SK-N-SH treated with all-trans-retinoic acid at 6 μM for 48 hours (cell line): Measurements from ENCODE around the gene PLGRKT.
"Not testable (repeated sequence)": the region's sequence is repeated elsewhere in the genome, so short reads cannot be mapped to it uniquely, and the experiment has no call there.

ENCODE experiments used
- ATAC-seq: fragments of 200-7000 bp; cut with Tn5 transposase; 3 replicates; pipeline ENCODE4 v1.9.1; 2020; ENCODE audit warnings: mild to moderate bottlenecking, moderate library complexity
- ARNTL ChIP-seq: fragments of 450-650 bp; formaldehyde crosslinking; IDR thresholded peaks from 2 replicates; pipeline ENCODE4 v1.5.0; 2020; ENCODE audit warnings: low read depth, mild to moderate bottlenecking, moderate library complexity, borderline replicate concordance
- CSDC2 ChIP-seq: fragments of 250-450 bp; sonication (Bioruptor Pico); IDR thresholded peaks from 2 replicates; pipeline ENCODE4 v1.5.0; 2020; ENCODE audit warnings: mild to moderate bottlenecking, moderate library complexity
- CSRNP3 ChIP-seq: fragments of 250-450 bp; sonication (Bioruptor Pico); IDR thresholded peaks from 2 replicates; pipeline ENCODE4 v1.5.1; 2021; ENCODE audit warnings: mild to moderate bottlenecking, moderate library complexity
- ESRRG ChIP-seq: fragments of 250-450 bp; sonication (Bioruptor Pico); IDR thresholded peaks from 2 replicates; pipeline ENCODE4 v1.6.1; 2021; ENCODE audit warnings: mild to moderate bottlenecking
- GLIS3 ChIP-seq: fragments of 250-450 bp; sonication (Bioruptor Pico); IDR thresholded peaks from 2 replicates; pipeline ENCODE4 v1.5.0; 2020; ENCODE audit warnings: mild to moderate bottlenecking, moderate library complexity
- ISL1 ChIP-seq: fragments of 250-450 bp; sonication (Bioruptor Pico); IDR thresholded peaks from 2 replicates; pipeline ENCODE4 v2.1.2; 2022; ENCODE audit warnings: mild to moderate bottlenecking, moderate library complexity
- OSR1 ChIP-seq: fragments of 250-450 bp; sonication (Bioruptor Pico); IDR thresholded peaks from 2 replicates; pipeline ENCODE4 v1.8.0; 2022; ENCODE audit warnings: moderate library complexity, mild to moderate bottlenecking, inconsistent platforms
- PATZ1 ChIP-seq: fragments of 250-450 bp; sonication (Bioruptor Pico); IDR thresholded peaks from 2 replicates; pipeline ENCODE4 v1.8.0; 2020; ENCODE audit warnings: mild to moderate bottlenecking, moderate library complexity, borderline replicate concordance
- PPARA ChIP-seq: fragments of 250-450 bp; sonication (Bioruptor Pico); IDR thresholded peaks from 2 replicates; pipeline ENCODE4 v1.5.0; 2020; ENCODE audit warnings: mild to moderate bottlenecking, borderline replicate concordance
- RARB ChIP-seq: fragments of 250-450 bp; sonication (Bioruptor Pico); IDR thresholded peaks from 2 replicates; pipeline ENCODE4 v1.8.0; 2021; ENCODE audit warnings: mild to moderate bottlenecking, moderate library complexity
- SNAI2 ChIP-seq: fragments of 250-450 bp; sonication (Bioruptor Pico); IDR thresholded peaks from 2 replicates; pipeline ENCODE4 v1.5.0; 2020; ENCODE audit warnings: mild to moderate bottlenecking, moderate library complexity
- TCF4 ChIP-seq: fragments of 250-450 bp; sonication (Bioruptor Pico); IDR thresholded peaks from 2 replicates; pipeline ENCODE4 v1.8.0; 2021; ENCODE audit warnings: mild to moderate bottlenecking, moderate library complexity, borderline replicate concordance
- TOX ChIP-seq: fragments of 250-450 bp; sonication (Bioruptor Pico); IDR thresholded peaks from 2 replicates; pipeline ENCODE4 v1.8.0; 2021; ENCODE audit warnings: mild to moderate bottlenecking, moderate library complexity, borderline replicate concordance
- ZC3H10 ChIP-seq: fragments of 250-450 bp; sonication (Bioruptor Pico); IDR thresholded peaks from 2 replicates; pipeline ENCODE4 v1.5.1; 2021; ENCODE audit warnings: mild to moderate bottlenecking, moderate library complexity
- ZFP3 ChIP-seq: fragments of 250-450 bp; sonication (Bioruptor Pico); IDR thresholded peaks from 2 replicates; pipeline ENCODE4 v1.5.0; 2020; ENCODE audit warnings: mild to moderate bottlenecking, moderate library complexity
- ZFP30 ChIP-seq: fragments of 450-650 bp; formaldehyde crosslinking; IDR thresholded peaks from 2 replicates; pipeline ENCODE4 v1.5.0; 2022; ENCODE audit warnings: mild to moderate bottlenecking, moderate library complexity
- ZNF565 ChIP-seq: fragments of 450-650 bp; formaldehyde crosslinking; conservative IDR thresholded peaks from 2 replicates; pipeline ENCODE4 v1.5.0; 2020; ENCODE audit warnings: low read depth, mild to moderate bottlenecking, moderate library complexity
- ZNF70 ChIP-seq: fragments of 450-650 bp; formaldehyde crosslinking; IDR thresholded peaks from 2 replicates; pipeline ENCODE4 v1.5.0; 2020; ENCODE audit warnings: mild to moderate bottlenecking, moderate library complexity
- ZNF8 ChIP-seq: fragments of 450-650 bp; formaldehyde crosslinking; IDR thresholded peaks from 2 replicates; pipeline ENCODE4 v1.5.0; 2020; ENCODE audit warnings: mild to moderate bottlenecking, moderate library complexity
- TF ChIP-seq, protein P1 (sequence below): fragments of 250-450 bp; sonication (Bioruptor Pico); IDR thresholded peaks from 2 replicates; pipeline ENCODE4 v1.8.0; 2021; ENCODE audit warnings: low read depth, mild to moderate bottlenecking, moderate library complexity, borderline replicate concordance
- TF ChIP-seq, protein P2 (sequence below): fragments of 250-450 bp; sonication (Bioruptor Pico); IDR thresholded peaks from 2 replicates; pipeline ENCODE4 v1.5.0; 2020; ENCODE audit warnings: mild to moderate bottlenecking, moderate library complexity

The PLGRKT gene

GRCh38 chr9:5395428-5395827 is 42.3 kb downstream of the PLGRKT start:
- TF ChIP-seq ZNF8: no peak
- TF ChIP-seq, all 23 proteins: peak for 0
- ATAC-seq: no peak

GRCh38 chr9:5393976-5394375 is 43.7 kb downstream of the PLGRKT start:
- ATAC-seq: not testable (repeated sequence)

- ATAC-seq: no peak
- no peak for TF ChIP-seq ZC3H10 (CRISPR knock-in tag)
- TF ChIP-seq ZNF70 (CRISPR knock-in tag): no peak
- no peak for TF ChIP-seq OSR1 (CRISPR knock-in tag)
- no peak for TF ChIP-seq CSDC2 (CRISPR knock-in tag)
- TF ChIP-seq ARNTL (CRISPR knock-in tag): no peak
- TF ChIP-seq SNAI2: no peak
- TF ChIP-seq, protein P1, sequence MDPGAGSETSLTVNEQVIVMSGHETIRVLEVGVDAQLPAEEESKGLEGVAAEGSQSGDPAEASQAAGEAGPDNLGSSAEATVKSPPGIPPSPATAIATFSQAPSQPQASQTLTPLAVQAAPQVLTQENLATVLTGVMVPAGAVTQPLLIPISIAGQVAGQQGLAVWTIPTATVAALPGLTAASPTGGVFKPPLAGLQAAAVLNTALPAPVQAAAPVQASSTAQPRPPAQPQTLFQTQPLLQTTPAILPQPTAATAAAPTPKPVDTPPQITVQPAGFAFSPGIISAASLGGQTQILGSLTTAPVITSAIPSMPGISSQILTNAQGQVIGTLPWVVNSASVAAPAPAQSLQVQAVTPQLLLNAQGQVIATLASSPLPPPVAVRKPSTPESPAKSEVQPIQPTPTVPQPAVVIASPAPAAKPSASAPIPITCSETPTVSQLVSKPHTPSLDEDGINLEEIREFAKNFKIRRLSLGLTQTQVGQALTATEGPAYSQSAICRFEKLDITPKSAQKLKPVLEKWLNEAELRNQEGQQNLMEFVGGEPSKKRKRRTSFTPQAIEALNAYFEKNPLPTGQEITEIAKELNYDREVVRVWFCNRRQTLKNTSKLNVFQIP (CRISPR knock-in tag): no peak
- no peak for TF ChIP-seq GLIS3 (CRISPR knock-in tag)
- no peak for TF ChIP-seq PATZ1 (CRISPR knock-in tag)
- TF ChIP-seq ISL1 (CRISPR knock-in tag): no peak
- TF ChIP-seq TCF4 (CRISPR knock-in tag): no peak
- TF ChIP-seq ZFP3 (CRISPR knock-in tag): no peak
- TF ChIP-seq ESRRG: no peak
- TF ChIP-seq ZFP30 (CRISPR knock-in tag): no peak
- TF ChIP-seq RARB (CRISPR knock-in tag): no peak
- TF ChIP-seq, protein P2, sequence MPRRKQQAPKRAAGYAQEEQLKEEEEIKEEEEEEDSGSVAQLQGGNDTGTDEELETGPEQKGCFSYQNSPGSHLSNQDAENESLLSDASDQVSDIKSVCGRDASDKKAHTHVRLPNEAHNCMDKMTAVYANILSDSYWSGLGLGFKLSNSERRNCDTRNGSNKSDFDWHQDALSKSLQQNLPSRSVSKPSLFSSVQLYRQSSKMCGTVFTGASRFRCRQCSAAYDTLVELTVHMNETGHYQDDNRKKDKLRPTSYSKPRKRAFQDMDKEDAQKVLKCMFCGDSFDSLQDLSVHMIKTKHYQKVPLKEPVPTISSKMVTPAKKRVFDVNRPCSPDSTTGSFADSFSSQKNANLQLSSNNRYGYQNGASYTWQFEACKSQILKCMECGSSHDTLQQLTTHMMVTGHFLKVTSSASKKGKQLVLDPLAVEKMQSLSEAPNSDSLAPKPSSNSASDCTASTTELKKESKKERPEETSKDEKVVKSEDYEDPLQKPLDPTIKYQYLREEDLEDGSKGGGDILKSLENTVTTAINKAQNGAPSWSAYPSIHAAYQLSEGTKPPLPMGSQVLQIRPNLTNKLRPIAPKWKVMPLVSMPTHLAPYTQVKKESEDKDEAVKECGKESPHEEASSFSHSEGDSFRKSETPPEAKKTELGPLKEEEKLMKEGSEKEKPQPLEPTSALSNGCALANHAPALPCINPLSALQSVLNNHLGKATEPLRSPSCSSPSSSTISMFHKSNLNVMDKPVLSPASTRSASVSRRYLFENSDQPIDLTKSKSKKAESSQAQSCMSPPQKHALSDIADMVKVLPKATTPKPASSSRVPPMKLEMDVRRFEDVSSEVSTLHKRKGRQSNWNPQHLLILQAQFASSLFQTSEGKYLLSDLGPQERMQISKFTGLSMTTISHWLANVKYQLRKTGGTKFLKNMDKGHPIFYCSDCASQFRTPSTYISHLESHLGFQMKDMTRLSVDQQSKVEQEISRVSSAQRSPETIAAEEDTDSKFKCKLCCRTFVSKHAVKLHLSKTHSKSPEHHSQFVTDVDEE (CRISPR knock-in tag): no peak
- no peak for TF ChIP-seq PPARA (CRISPR knock-in tag)
- TF ChIP-seq, all 23 proteins: peak for 0
These were observed 44.2 kb downstream of the PLGRKT start for GRCh38 chr9:5393497-5393896.

DNA sequence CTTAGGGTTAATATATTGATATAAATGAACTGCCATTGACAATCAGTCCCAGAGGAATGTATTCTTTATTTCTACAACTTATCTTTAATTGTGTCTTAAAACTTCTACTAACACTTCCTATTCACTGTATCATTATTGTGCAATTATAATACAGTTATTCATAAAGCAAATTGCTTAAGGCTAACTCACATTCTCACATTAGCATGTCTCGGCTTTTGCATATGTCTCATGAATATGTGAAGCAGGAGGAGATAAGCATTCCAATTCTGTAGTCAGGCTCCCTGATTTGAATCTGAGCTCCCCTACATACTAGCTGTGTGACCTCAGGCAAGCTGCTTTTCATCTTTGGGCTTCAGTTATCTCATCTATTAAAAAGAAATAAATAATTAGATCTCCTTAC is 45.4 kb downstream of the PLGRKT start:
- TF ChIP-seq GLIS3 (CRISPR knock-in tag) (no peak), TCF4 (CRISPR knock-in tag) (no peak), ZNF565 (no peak), ZFP3 (CRISPR knock-in tag) (no peak), ARNTL (CRISPR knock-in tag) (no peak), PATZ1 (CRISPR knock-in tag) (no peak), ZC3H10 (CRISPR knock-in tag) (no peak), ESRRG (no peak), TOX (no peak), ZNF70 (CRISPR knock-in tag) (no peak), CSRNP3 (no peak), ZNF8 (no peak), CSDC2 (CRISPR knock-in tag) (no peak)
- TF ChIP-seq, protein P1 (CRISPR knock-in tag): no peak
- TF ChIP-seq, protein P2 (CRISPR knock-in tag): no peak
- no peak for ATAC-seq
